Colon (tissue), 2 donors: ENCODE data around the gene ENTPD2.

ENCODE experiments used
- FAIRE-seq: peaks from 2 replicates; lab custom pipeline; 2012; peaks lifted over from hg19 to GRCh38; lab: Jason Lieb, UNC
- donor health status: control.
- donor health status: control.

ENTPD2 gene

GRCh38 chr9:137079401-137079787, 25.5 kb upstream of the ENTPD2 start:
- no peak for FAIRE-seq

- no peak for FAIRE-seq
Observed at GRCh38 chr9:137078701-137079400, 25.0 kb upstream of the ENTPD2 start.

- no peak for FAIRE-seq
Observed at GRCh38 chr9:137077758-137078693, 24.2 kb upstream of the ENTPD2 start.

GRCh38 chr9:137077010-137077747, 23.3 kb upstream of the ENTPD2 start, which contains the start of gene UAP1L1:
UAP1L1 (plus strand) TSS chr9:137077517; CDS start chr9:137077533, 16 bp downstream.
- no peak for FAIRE-seq

- FAIRE-seq, result no peak
Observed at GRCh38 chr9:137076636-137077009, 22.8 kb upstream of the ENTPD2 start.

- no peak for FAIRE-seq
Observed at GRCh38 chr9:137075275-137075775, 21.5 kb upstream of the ENTPD2 start.

- FAIRE-seq, result no peak
Observed at GRCh38 chr9:137074657-137075274, 20.9 kb upstream of the ENTPD2 start.

GRCh38 chr9:137073992-137074399, 20.1 kb upstream of the ENTPD2 start:
- no peak for FAIRE-seq

GRCh38 chr9:137071282-137071681, 17.4 kb upstream of the ENTPD2 start:
- FAIRE-seq, result no peak

GRCh38 chr9:137070906-137071275, 17.0 kb upstream of the ENTPD2 start:
- FAIRE-seq, result no peak

- no peak for FAIRE-seq
Observed at GRCh38 chr9:137070201-137070905, 16.5 kb upstream of the ENTPD2 start, which contains the start of gene SAPCD2. SAPCD2 (minus strand) TSS chr9:137070557; CDS start chr9:137070460, 97 bp downstream.

GRCh38 chr9:137069508-137070091, 15.7 kb upstream of the ENTPD2 start:
- no peak for FAIRE-seq

- no peak for FAIRE-seq
Observed at GRCh38 chr9:137068539-137069507, 15.0 kb upstream of the ENTPD2 start.

GRCh38 chr9:137067860-137068538, 14.1 kb upstream of the ENTPD2 start:
- FAIRE-seq, result no peak

GRCh38 chr9:137066096-137066861, 12.4 kb upstream of the ENTPD2 start:
- FAIRE-seq, result no peak

GRCh38 chr9:137065336-137065967, 11.6 kb upstream of the ENTPD2 start:
- no peak for FAIRE-seq

GRCh38 chr9:137064880-137065164, 11.0 kb upstream of the ENTPD2 start:
- FAIRE-seq, result no peak
